ENCODE data around the gene TP53TG3D. TPM values are rescaled to one million over a fixed set of nuclear protein-coding genes. Genes with fewer than 3 reads are reported as not detected.
"Not testable (repeated sequence)": the region's sequence is repeated elsewhere in the genome, so short reads cannot be mapped to it uniquely, and the experiment has no call there.

TP53TG3D gene
- total and polyA plus RNA-seq, 3 experiments from 2014 or later = 0.37 to 1.0 TPM; not detected in 1

- H3K9me3 Mint-ChIP-seq; H3K36me3 Mint-ChIP-seq; H3K4me3 Mint-ChIP-seq; H3K27ac Mint-ChIP-seq; DNase-seq; H3K27me3 Mint-ChIP-seq; H3K4me1 Mint-ChIP-seq; POLR2A ChIA-PET; H3K27ac ChIP-seq (ENCODE audit: low read depth, low read length); H3K9me3 ChIP-seq (ENCODE audit: low read length); H3K27me3 ChIP-seq (ENCODE audit: insufficient read depth, low read length, poor library complexity, severe bottlenecking); H3K4me1 ChIP-seq (ENCODE audit: insufficient read depth, low read length); H3K36me3 ChIP-seq (ENCODE audit: insufficient read depth, low read length); H3K4me3 ChIP-seq (ENCODE audit: low read length); CTCF ChIA-PET: not testable (repeated sequence)
Observed at GRCh38 chr16:32286193-32286592, 33.1 kb downstream of the TP53TG3D start.

GRCh38 chr16:32287743-32288142 lies 34.7 kb downstream of the TP53TG3D start:
- H3K27ac Mint-ChIP-seq; H3K4me1 Mint-ChIP-seq; H3K9me3 ChIP-seq (ENCODE audit: low read length); POLR2A ChIA-PET; H3K4me3 Mint-ChIP-seq; H3K27ac ChIP-seq (ENCODE audit: low read depth, low read length); H3K27me3 ChIP-seq (ENCODE audit: insufficient read depth, low read length, poor library complexity, severe bottlenecking); H3K9me3 Mint-ChIP-seq; DNase-seq; H3K4me1 ChIP-seq (ENCODE audit: insufficient read depth, low read length); H3K4me3 ChIP-seq (ENCODE audit: low read length); H3K36me3 Mint-ChIP-seq; H3K27me3 Mint-ChIP-seq; H3K36me3 ChIP-seq (ENCODE audit: insufficient read depth, low read length); CTCF ChIA-PET: not testable (repeated sequence)

GRCh38 chr16:32289197-32289596 lies 36.1 kb downstream of the TP53TG3D start:
- H3K9me3 Mint-ChIP-seq; DNase-seq; H3K4me1 ChIP-seq (ENCODE audit: insufficient read depth, low read length); H3K9me3 ChIP-seq (ENCODE audit: low read length); H3K4me3 Mint-ChIP-seq; H3K27me3 Mint-ChIP-seq; POLR2A ChIA-PET; H3K36me3 Mint-ChIP-seq; H3K27ac ChIP-seq (ENCODE audit: low read depth, low read length); H3K27me3 ChIP-seq (ENCODE audit: insufficient read depth, low read length, poor library complexity, severe bottlenecking); H3K4me3 ChIP-seq (ENCODE audit: low read length); H3K27ac Mint-ChIP-seq; H3K36me3 ChIP-seq (ENCODE audit: insufficient read depth, low read length); H3K4me1 Mint-ChIP-seq; CTCF ChIA-PET: not testable (repeated sequence)

- H3K27me3 ChIP-seq (ENCODE audit: insufficient read depth, low read length, poor library complexity, severe bottlenecking); H3K27me3 Mint-ChIP-seq; H3K4me3 Mint-ChIP-seq; H3K9me3 Mint-ChIP-seq; H3K36me3 Mint-ChIP-seq; CTCF ChIA-PET; H3K27ac Mint-ChIP-seq; DNase-seq; H3K9me3 ChIP-seq (ENCODE audit: low read length); POLR2A ChIA-PET; H3K4me1 Mint-ChIP-seq; H3K27ac ChIP-seq (ENCODE audit: low read depth, low read length); H3K4me1 ChIP-seq (ENCODE audit: insufficient read depth, low read length); H3K4me3 ChIP-seq (ENCODE audit: low read length); H3K36me3 ChIP-seq (ENCODE audit: insufficient read depth, low read length): not testable (repeated sequence)
Observed at GRCh38 chr16:32302776-32303175, 49.7 kb downstream of the TP53TG3D start.

Measured in CD8-positive, alpha-beta memory T cell (primary cell).